Stimulated activated CD8-positive, alpha-beta memory T cell treated with anti-CD3 and anti-CD28 coated beads, Interleukin-15, amount 100 ng/mL, for 48 hours (primary cell): ENCODE results near the gene CNTRL.
A peak's percentile ranks its signal among the peaks of the same experiment; 100 is the strongest.
"Not testable (repeated sequence)": the region's sequence is repeated elsewhere in the genome, so short reads cannot be mapped to it uniquely, and the experiment has no call there.

Source experiments
- DNase-seq, 2 donors: peaks; one replicate each; pipeline ENCODE4 v3.0.0-alpha.2; 2020; ENCODE audit warnings: low read depth in 2 of 2

Gene CNTRL

GRCh38 chr9:121125590-121125989 is 50.8 kb downstream of the CNTRL start:
- DNase-seq: no peak

DNA sequence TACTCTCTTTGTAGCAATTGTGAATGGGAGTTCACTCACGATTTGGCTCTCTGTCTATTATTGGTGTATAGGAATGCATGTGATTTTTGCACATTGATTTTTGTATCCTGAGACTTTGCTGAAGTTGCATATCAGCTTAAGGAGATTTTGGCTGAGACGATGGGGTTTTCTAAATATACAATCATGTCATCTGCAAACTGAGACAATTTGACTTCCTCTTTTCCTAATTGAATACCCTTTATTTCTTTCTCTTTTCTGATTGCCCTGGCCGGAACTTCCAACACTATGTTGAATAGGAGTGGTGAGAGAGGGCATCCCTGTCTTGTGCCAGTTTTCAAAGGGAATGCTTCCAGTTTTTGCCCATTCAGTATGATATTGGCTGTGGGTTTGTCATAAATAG is 54.6 kb downstream of the CNTRL start:
- DNase-seq: not testable (repeated sequence)

GRCh38 chr9:121133104-121133816 is 58.5 kb downstream of the CNTRL start:
- DNase-seq: peak in 1 of 2 donors; percentile 35

DNA sequence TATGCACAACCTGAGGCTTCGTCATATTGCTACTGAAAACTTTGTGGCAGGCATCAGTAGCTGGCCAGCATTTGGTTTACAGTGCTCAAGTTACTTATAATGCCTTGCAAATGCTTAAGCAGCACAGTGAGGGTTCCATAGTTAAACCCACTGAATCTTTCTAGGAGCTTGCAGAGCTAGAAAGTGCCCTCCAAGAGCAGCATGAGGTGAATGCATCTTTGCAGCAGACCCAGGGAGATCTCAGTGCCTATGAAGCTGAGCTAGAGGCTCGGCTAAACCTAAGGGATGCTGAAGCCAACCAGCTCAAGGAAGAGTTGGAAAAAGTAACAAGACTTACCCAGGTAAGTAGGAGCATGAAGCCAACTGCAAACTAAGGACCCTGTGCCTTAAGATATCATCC is 60.9 kb downstream of the CNTRL start:
- DNase-seq: no peak

DNA sequence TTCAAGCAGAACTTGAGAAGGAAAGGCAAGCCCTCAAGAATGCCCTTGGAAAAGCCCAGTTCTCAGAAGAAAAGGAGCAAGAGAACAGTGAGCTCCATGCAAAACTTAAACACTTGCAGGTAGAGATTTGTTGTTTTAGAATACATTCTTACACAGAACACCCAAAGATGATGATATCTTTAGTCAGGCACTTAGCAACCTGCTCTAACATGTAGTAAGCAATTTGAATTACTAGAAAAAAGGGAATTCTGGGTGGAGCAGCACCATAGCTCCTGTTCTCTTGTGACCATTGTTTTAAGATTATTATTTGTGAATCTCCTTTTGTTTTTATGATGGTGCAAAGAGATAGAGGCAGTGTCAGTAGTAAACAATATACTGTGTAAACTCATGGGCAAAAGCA is 63.8 kb downstream of the CNTRL start:
- DNase-seq: no peak

DNA sequence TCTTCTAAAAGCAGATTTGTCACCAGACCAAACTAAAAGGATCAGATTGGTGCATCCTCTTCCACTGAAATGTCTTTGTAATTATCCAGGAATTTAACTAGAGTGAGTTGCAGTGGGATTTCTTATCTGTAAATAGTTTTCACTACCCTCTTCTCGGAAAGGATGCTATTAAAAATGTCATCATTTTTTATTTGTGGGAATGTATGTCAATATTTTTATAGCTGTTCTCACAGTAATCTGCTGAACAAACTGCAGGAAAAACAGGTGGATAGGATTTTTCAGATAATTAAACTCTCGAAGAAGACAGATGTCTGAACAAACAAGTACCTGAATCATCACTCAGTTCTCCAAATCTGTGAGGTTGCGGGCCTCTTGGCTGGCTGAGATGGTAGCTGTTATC is 64.2 kb downstream of the CNTRL start:
- DNase-seq: no peak

- no peak for DNase-seq
These were observed 65.4 kb downstream of the CNTRL start for GRCh38 chr9:121140162-121140561.

DNA sequence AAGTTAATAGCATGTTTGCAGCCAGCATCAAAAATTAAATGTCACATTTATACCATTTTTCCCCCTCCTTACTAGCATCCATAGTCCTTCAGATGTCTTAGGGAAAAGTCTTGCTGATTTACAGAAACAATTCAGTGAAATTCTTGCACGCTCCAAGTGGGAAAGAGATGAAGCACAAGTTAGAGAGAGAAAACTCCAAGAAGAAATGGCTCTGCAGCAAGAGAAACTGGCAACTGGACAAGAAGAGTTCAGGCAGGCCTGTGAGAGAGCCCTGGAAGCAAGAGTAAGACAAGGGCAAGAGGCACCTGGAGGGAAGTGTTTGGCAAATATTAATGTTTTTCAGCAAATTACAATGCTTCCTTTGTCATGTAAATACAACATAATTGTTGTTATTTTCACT is 66.6 kb downstream of the CNTRL start:
- no peak for DNase-seq

DNA sequence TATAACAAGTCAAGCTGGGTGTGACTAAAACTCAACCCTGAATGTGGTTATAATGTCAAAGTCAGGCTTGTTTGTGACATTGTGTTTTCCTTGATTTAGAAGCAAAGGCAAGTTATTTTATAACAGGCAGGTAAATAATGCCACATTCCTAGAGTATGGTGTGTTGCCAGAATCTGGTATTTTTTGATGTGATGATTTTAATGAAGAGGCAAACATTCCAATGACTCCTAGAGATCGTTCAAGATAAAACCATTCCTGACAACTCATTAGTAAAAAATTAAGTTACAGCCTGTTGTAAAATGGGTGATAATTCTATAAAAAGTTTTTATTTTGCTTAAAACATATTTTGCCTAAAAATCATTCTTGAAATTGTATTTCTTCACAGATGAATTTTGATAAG is 67.0 kb downstream of the CNTRL start:
- DNase-seq: no peak

- DNase-seq: no peak
These were observed 69.0 kb downstream of the CNTRL start for GRCh38 chr9:121143771-121144170.

- DNase-seq: no peak
These were observed 69.7 kb downstream of the CNTRL start for GRCh38 chr9:121144482-121144881.

GRCh38 chr9:121150188-121150587 is 75.4 kb downstream of the CNTRL start:
- DNase-seq: no peak

- DNase-seq: no peak
These were observed 78.9 kb downstream of the CNTRL start for GRCh38 chr9:121153642-121154041.

GRCh38 chr9:121154782-121155181 is 80.0 kb downstream of the CNTRL start:
- no peak for DNase-seq

GRCh38 chr9:121156263-121156731 is 81.5 kb downstream of the CNTRL start:
- no peak for DNase-seq

DNA sequence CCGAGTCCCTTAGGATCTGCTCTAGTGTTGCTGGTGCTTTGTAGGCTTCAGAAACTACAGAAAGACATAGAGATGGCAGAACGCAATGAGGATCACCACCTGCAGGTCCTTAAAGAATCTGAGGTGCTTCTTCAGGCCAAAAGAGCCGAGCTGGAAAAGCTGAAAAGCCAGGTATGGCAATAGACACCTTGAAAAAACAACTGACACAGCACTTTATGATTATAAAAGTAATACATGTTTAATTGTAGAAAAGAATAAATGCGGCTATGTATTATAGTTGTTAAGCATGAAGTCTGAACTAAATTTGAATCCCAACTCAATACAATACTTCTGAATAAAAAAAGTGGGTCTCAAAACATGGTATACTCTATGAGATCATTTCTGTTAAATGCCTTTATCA is 83.2 kb downstream of the CNTRL start:
- DNase-seq: no peak

- no peak for DNase-seq
These were observed 85.3 kb downstream of the CNTRL start for GRCh38 chr9:121160025-121160424.

DNA sequence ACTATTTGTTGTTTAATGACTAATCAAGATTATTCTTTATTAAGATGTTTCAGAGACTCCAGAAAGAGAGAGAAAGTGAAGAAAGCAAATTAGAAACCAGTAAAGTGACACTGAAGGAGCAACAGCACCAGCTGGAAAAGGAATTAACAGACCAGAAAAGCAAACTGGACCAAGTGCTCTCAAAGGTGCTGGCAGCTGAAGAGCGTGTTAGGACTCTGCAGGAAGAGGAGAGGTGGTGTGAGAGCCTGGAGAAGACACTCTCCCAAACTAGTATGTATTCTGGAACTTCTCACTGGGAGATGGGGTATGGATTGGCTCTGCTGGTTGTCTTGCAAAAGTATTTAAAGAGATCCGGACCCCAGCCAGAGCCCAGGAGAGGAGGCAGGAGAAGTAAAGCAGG is 93.3 kb downstream of the CNTRL start:
- no peak for DNase-seq

GRCh38 chr9:121169094-121169601 is 94.4 kb downstream of the CNTRL start:
- no peak for DNase-seq

GRCh38 chr9:121171236-121171635 is 96.5 kb downstream of the CNTRL start:
- DNase-seq: no peak

- DNase-seq: no peak
These were observed 98.2 kb downstream of the CNTRL start for GRCh38 chr9:121172726-121173487.

- DNase-seq: no peak
These were observed 98.7 kb downstream of the CNTRL start for GRCh38 chr9:121173501-121173900.
